K562 (cell line): ENCODE data around the gene CD320. TPM values are rescaled to one million over a fixed set of nuclear protein-coding genes. Genes with fewer than 3 reads are reported as not detected.

Experiments used
- ARID3B ChIP-seq: fragments of 250-450 bp; sonication (Bioruptor Pico); IDR thresholded peaks from 2 replicates; pipeline ENCODE4 v1.4.0; 2020; ENCODE audit warnings: borderline replicate concordance
- ARNT ChIP-seq, 2 experiments: fragments of 450-650 bp; IDR thresholded peaks; 2 replicates each; pipeline ENCODE4 v1.6.1; 2016; ENCODE audit warnings: mild to moderate bottlenecking in 1 of 2
- CBFA2T2 ChIP-seq: fragments of 450-650 bp; conservative IDR thresholded peaks from 2 replicates; pipeline ENCODE4 v1.6.1; 2017; ENCODE audit warnings: mild to moderate bottlenecking
- ETS2 ChIP-seq: IDR thresholded peaks from 2 replicates; pipeline ENCODE4 v1.6.1; 2016; ENCODE audit warnings: borderline replicate concordance, missing genetic modification characterization, mild to moderate bottlenecking, moderate library complexity, missing compliant biosample characterization; ENCODE audit not compliant: poor library complexity, severe bottlenecking
- GTF2E2 ChIP-seq: fragments of 200-800 bp; sonication (Bioruptor generic); IDR thresholded peaks from 2 replicates; pipeline ENCODE4 v1.6.1; 2016; ENCODE audit warnings: missing genetic modification characterization, missing compliant biosample characterization
- HNRNPLL ChIP-seq: fragments of 200-400 bp; formaldehyde crosslinking; IDR thresholded peaks from 2 replicates; pipeline ENCODE4 v1.6.1; 2017; ENCODE audit warnings: low read length, low read depth, mild to moderate bottlenecking; ENCODE audit not compliant: poor library complexity, severe bottlenecking
- MECOM ChIP-seq: fragments of 250-450 bp; sonication (Bioruptor Pico); IDR thresholded peaks from 2 replicates; pipeline ENCODE4 v1.8.0; 2022; ENCODE audit warnings: inconsistent platforms
- NBN ChIP-seq: fragments of 450-650 bp; IDR thresholded peaks from 2 replicates; pipeline ENCODE4 v1.6.1; 2016; ENCODE audit warnings: low read depth, mild to moderate bottlenecking
- PBX2 ChIP-seq, 2 experiments: IDR thresholded peaks in 1 of 2; conservative IDR thresholded peaks in 1 of 2; 2 replicates each; pipeline ENCODE4 v1.6.1; 2016; ENCODE audit warnings: low read depth in 2 of 2, mild to moderate bottlenecking in 1 of 2, missing compliant biosample characterization in 1 of 2, missing genetic modification characterization in 1 of 2, moderate library complexity in 1 of 2
- PHB ChIP-seq: fragments of 250-450 bp; sonication (Bioruptor Pico); IDR thresholded peaks from 2 replicates; pipeline ENCODE4 v1.5.0; 2021
- TRIM25 ChIP-seq: fragments of 450-650 bp; IDR thresholded peaks from 2 replicates; pipeline ENCODE4 v1.7.0; 2016; ENCODE audit warnings: borderline replicate concordance
- ZBTB7A ChIP-seq: IDR thresholded peaks from 2 replicates; pipeline ENCODE4 v1.6.1; 2011; ENCODE audit warnings: low read depth, mild to moderate bottlenecking, low read length, moderate library complexity, borderline replicate concordance; ENCODE audit not compliant: control insufficient read depth
- ZNF644 ChIP-seq: fragments of 200-800 bp; sonication (Bioruptor generic); IDR thresholded peaks from 2 replicates; pipeline ENCODE4 v1.6.1; 2016; ENCODE audit warnings: low read depth, missing genetic modification characterization, missing compliant biosample characterization
- ZNF780A ChIP-seq: fragments of 250-450 bp; sonication (Bioruptor Pico); IDR thresholded peaks from 2 replicates; pipeline ENCODE4 v1.5.0; 2021; ENCODE audit warnings: mild to moderate bottlenecking
- polyA plus RNA-seq, 8 experiments: library from polyadenylated mRNA; depleted of rRNA in 4 of 8; stranded (reverse) in 5 of 8; unstranded in 3 of 8; fragments of >200 nt; fragmentation: Nextera tagmentation in 2 of 8; fragmentation: Illumina TruSeq in 1 of 8; extraction: Ambion mirVana in 2 of 8; extraction: Trizol in 1 of 8; gene quantifications; 2 replicates each; pipeline versions ENCODE4 v1.2.1 to v1.2.3, GENCODE V29; 2011 to 2014; ENCODE audit warnings: inconsistent platforms in 1 of 8, missing spikeins in 1 of 8
- total RNA-seq, 7 experiments: library from RNA; depleted of rRNA in 6 of 7; stranded (reverse); fragments of >200 nt in 6 of 7; fragmentation: Illumina TruSeq in 2 of 7; extraction: Trizol in 2 of 7; gene quantifications; 2 replicates each; pipeline versions ENCODE4 v1.2.1 to v1.2.3, GENCODE V29; 2011 to 2021; ENCODE audit warnings: low replicate concordance in 1 of 7
- TF ChIP-seq, protein P1 (sequence below), 3 experiments: fragments of 200-800 bp in 1 of 3; fragments of 250-450 bp in 1 of 3; fragments of 450-650 bp in 1 of 3; sonication (Bioruptor Pico) in 1 of 3; sonication (Bioruptor generic) in 1 of 3; formaldehyde crosslinking in 1 of 3; IDR thresholded peaks; 2 replicates each; pipeline versions ENCODE4 v1.6.1 to v1.8.0; 2016 to 2022; ENCODE audit warnings: mild to moderate bottlenecking in 2 of 3, missing genetic modification characterization in 2 of 3, missing compliant biosample characterization in 1 of 3, moderate library complexity in 1 of 3
- TF ChIP-seq, protein P2 (sequence below): fragments of 450-650 bp; IDR thresholded peaks from 2 replicates; pipeline ENCODE4 v1.6.1; 2017; ENCODE audit warnings: mild to moderate bottlenecking, moderate library complexity

CD320 gene
- total and polyA plus RNA-seq, 9 of the 15 experiments (the other 6 are each of a cell fraction or from before 2014, with no cell fraction given), result 0.45 to 94.5 (median 34.4) TPM

GRCh38 chr19:8320564-8321066 is 12.5 kb upstream of the CD320 start (continued):
- TF ChIP-seq NBN (0 out of 2 replicates have a peak, but pooled peaks have one; percentile 10), ARID3B (CRISPR knock-in tag) (0 out of 2 replicates have a peak, but pooled peaks have one; percentile 12), TRIM25 (no peak), HNRNPLL (no peak), PHB (CRISPR knock-in tag) (no peak), GTF2E2 (tag) (no peak), ZNF644 (tag) (no peak), ARNT (IDR thresholded peaks at IDR 0.05) (no peak), CBFA2T2 (no peak), MECOM (CRISPR knock-in tag) (no peak), ZBTB7A (no peak), ETS2 (tag) (no peak), ZNF780A (no peak), PBX2 (CRISPR knock-in tag; IDR thresholded peaks at IDR 0.05; ENCODE audit: low read depth) (no peak), PBX2 (tag; conservative IDR thresholded peaks at IDR 0.05; ENCODE audit: low read depth) (no peak)
- TF ChIP-seq, protein P1, sequence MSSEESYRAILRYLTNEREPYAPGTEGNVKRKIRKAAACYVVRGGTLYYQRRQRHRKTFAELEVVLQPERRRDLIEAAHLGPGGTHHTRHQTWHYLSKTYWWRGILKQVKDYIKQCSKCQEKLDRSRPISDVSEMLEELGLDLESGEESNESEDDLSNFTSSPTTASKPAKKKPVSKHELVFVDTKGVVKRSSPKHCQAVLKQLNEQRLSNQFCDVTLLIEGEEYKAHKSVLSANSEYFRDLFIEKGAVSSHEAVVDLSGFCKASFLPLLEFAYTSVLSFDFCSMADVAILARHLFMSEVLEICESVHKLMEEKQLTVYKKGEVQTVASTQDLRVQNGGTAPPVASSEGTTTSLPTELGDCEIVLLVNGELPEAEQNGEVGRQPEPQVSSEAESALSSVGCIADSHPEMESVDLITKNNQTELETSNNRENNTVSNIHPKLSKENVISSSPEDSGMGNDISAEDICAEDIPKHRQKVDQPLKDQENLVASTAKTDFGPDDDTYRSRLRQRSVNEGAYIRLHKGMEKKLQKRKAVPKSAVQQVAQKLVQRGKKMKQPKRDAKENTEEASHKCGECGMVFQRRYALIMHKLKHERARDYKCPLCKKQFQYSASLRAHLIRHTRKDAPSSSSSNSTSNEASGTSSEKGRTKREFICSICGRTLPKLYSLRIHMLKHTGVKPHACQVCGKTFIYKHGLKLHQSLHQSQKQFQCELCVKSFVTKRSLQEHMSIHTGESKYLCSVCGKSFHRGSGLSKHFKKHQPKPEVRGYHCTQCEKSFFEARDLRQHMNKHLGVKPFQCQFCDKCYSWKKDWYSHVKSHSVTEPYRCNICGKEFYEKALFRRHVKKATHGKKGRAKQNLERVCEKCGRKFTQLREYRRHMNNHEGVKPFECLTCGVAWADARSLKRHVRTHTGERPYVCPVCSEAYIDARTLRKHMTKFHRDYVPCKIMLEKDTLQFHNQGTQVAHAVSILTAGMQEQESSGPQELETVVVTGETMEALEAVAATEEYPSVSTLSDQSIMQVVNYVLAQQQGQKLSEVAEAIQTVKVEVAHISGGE (CRISPR knock-in tag; IDR thresholded peaks at IDR 0.05), result 0 out of 6 replicates have a peak, but pooled peaks of 1 of the 3 experiments have one; percentile 5
- TF ChIP-seq, protein P2, sequence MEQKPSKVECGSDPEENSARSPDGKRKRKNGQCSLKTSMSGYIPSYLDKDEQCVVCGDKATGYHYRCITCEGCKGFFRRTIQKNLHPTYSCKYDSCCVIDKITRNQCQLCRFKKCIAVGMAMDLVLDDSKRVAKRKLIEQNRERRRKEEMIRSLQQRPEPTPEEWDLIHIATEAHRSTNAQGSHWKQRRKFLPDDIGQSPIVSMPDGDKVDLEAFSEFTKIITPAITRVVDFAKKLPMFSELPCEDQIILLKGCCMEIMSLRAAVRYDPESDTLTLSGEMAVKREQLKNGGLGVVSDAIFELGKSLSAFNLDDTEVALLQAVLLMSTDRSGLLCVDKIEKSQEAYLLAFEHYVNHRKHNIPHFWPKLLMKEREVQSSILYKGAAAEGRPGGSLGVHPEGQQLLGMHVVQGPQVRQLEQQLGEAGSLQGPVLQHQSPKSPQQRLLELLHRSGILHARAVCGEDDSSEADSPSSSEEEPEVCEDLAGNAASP, result no peak
